CD4-positive, alpha-beta T cell treated with Interleukin-6 at 100 ng/mL for 8 hours (primary cell): ENCODE data around the gene CEL.

Source experiments
- DNase-seq: peaks from one replicate; pipeline ENCODE4 v3.0.0-alpha.2; 2020; ENCODE audit warnings: mixed read lengths, low spot score

The CEL gene

DNA sequence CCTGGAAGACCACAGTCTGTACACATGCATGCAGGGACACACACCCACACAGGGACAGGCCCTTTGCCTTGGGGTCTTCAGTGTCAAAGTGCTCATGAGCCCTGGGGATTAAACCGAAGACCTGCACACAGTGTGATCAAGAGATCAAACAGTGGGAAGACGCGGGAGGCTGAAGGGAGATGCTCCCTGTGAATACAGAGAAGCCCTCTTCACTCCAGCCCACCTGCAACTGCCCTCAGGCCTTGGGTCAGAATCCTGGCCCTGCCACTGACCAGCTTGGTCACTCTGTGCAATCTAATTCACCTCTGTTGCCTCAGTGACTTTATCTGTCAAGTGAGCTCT lies 56.4 kb downstream of the CEL start:
- DNase-seq = no peak

DNA sequence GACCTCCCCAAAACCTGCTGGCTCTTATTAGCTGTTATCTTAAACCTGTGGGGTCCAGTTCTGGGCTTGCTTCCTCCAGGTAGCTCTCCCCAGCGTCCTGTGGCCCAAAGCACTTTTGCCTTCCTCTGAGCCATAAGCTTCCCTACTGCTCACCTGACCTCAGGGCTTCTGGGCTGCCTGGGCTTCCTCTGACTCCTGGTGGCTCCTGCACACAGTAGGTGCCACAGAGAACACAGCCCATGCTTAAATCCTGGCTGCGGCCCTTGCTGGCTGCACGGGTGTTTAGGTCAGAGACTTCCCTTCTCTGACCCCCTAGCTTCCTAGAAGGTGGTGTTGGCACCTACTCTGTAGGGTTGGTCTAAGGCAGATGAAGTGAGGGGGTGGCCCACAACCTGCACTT lies 56.8 kb downstream of the CEL start:
- no peak for DNase-seq

DNA sequence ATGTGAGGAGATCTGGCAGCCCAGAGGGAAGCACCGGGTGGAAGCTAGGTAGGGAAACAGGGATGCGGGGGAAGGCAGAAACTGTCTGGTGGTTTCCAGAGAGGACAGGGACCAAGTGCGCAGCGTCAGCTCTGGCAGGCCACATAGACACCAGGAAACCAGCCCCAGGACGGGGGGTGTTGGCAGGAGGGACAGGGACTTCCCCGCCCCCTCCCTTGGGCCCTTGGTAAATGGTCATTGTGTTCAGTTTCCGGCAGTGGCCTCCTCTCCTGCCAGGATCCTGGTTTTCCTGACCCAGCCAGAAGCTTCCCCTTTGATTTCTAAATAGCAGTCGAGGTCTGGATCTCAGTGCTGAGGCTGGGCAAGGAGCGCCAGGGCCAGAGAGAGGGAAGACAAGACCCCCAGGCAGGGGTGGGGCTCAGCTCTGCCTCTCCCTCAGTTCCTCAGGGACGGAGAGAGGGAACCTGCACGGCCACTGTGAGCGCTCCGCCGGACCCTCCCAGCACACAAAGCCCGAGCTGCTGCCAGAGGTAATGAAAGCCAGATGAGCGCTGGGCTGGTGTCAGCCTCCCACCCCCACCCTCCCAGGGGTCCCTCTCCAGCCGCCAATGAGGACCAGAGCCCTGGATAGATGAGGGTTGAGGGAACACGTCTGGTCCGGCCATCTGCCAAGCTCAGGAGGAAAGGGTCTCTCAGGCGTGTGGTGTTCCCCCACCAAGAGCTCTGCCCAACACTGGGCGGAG lies 57.5 kb downstream of the CEL start:
- DNase-seq = no peak

DNA sequence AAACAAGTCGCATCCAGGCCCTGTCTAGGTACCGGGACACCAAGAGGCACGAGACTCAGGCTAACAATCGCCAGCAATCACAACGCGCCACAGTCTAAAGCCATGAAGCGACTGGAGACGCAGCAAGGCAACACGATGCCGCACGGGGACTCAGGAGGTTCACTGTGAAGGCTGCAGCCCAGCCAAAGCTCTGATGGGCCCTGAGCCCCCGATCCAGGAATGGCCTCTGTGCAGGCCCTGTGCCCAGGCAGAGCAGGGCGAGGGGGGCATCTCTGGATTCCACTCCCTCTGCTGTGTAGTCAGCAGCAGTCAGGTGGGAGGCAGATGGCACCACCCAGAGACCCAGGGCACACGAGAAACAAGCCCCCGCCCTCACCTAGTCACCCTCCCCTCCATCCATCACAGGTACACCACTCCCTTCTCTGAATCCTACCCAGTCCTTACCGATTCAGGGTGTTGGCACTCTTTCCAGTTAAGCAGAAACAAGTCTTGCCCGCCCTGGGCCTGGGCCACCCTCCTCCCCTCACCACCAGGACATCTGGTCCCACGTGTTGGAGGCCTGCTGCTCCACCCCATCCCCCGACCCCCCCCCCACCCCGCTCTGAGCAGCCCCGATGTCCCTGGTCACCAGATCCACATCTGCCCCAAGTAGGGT lies 58.2 kb downstream of the CEL start:
- no peak for DNase-seq

DNA sequence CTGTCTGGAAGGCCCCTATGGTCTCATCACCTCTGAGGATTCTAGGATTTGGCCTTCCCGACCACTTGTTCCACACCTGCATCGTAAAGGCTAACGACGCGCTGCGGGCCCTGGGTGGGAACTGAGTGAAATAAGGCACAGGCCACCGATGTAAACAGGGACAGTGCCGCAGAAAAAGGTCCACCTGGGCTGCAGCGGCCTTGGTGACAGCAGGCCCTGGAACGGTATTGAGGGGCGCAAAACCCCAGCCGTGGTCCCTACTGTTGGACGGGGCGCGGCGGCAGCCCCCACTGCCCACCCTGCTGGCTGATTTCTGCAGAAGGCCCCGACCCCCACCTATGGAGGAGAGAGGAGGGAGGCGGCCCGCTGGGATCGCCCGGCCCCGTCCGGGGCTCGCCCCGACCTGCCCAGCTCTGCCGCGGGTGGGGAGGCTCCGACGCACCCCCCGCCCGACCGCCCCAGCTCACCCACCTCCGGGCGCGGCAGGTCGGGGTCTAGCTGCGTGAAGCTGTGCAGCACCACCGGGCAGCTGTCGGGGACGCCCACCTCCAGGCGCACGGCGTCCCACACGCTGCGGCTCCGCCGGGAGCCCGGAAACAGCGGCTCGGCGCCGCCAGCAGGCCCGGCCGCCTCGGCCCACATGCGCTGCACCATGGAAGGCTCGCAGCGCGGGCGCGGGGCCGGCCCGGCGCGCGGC lies 58.9 kb downstream of the CEL start:
- no peak for DNase-seq
